COLO668 (cell line): ENCODE measurements around the gene DGKQ.

ENCODE experiments used
- DNase-seq: peaks from one replicate; lab custom pipeline; 2025; ENCODE audit not compliant: unreplicated experiment; lab: John Stamatoyannopoulos, UW

The DGKQ gene

GRCh38 chr4:973431-974397 lies at the start of gene DGKQ:
TSS of gene DGKQ (minus strand) at chr4:973569. CDS start at chr4:973482, 87 bp downstream.
- peak; percentile 80 for DNase-seq

- peak; percentile 74 for DNase-seq
Observed at GRCh38 chr4:1022739-1023066, 49.3 kb upstream of the DGKQ start.

GRCh38 chr4:1022051-1022738 lies 48.8 kb upstream of the DGKQ start:
- peak; percentile 38 for DNase-seq

GRCh38 chr4:1021386-1022050 lies 48.1 kb upstream of the DGKQ start:
- DNase-seq, result peak; percentile 10

- no peak for DNase-seq
Observed at GRCh38 chr4:1019729-1020470, 46.5 kb upstream of the DGKQ start.

- no peak for DNase-seq
Observed at GRCh38 chr4:1019320-1019719, 46.0 kb upstream of the DGKQ start.

GRCh38 chr4:1018147-1019020 lies 45.0 kb upstream of the DGKQ start:
- no peak for DNase-seq

GRCh38 chr4:1017706-1018105 lies 44.3 kb upstream of the DGKQ start:
- DNase-seq, result no peak

- no peak for DNase-seq
Observed at GRCh38 chr4:1017211-1017610, 43.8 kb upstream of the DGKQ start.

- DNase-seq, result no peak
Observed at GRCh38 chr4:1015746-1016145, 42.4 kb upstream of the DGKQ start.

- peak; percentile 9 for DNase-seq
Observed at GRCh38 chr4:1015179-1015578, 41.8 kb upstream of the DGKQ start.

GRCh38 chr4:1014291-1015167 lies 41.2 kb upstream of the DGKQ start:
- DNase-seq, result no peak

GRCh38 chr4:1013225-1014073 lies 40.1 kb upstream of the DGKQ start:
- DNase-seq, result no peak

- DNase-seq, result peak; percentile 28
Observed at GRCh38 chr4:1012034-1012739, 38.8 kb upstream of the DGKQ start.

- DNase-seq, result no peak
Observed at GRCh38 chr4:1011666-1012033, 38.3 kb upstream of the DGKQ start.

- DNase-seq, result peak; percentile 65
Observed at GRCh38 chr4:1011022-1011665, 37.8 kb upstream of the DGKQ start, which contains the start of gene FGFRL1. TSS of gene FGFRL1 (plus strand) at chr4:1011626. CDS start at chr4:1012486, 860 bp downstream.
